Activated CD8-positive, alpha-beta memory T cell treated with anti-CD3 and anti-CD28 coated beads, Interleukin-2, amount 50 U/mL, for 4 hours (primary cell): ENCODE data around the gene AIP.
"Not testable (repeated sequence)": the region's sequence is repeated elsewhere in the genome, so short reads cannot be mapped to it uniquely, and the experiment has no call there.

Source experiments
- DNase-seq: peaks from one replicate; pipeline ENCODE4 v3.0.0-alpha.2; 2020

AIP gene

DNA sequence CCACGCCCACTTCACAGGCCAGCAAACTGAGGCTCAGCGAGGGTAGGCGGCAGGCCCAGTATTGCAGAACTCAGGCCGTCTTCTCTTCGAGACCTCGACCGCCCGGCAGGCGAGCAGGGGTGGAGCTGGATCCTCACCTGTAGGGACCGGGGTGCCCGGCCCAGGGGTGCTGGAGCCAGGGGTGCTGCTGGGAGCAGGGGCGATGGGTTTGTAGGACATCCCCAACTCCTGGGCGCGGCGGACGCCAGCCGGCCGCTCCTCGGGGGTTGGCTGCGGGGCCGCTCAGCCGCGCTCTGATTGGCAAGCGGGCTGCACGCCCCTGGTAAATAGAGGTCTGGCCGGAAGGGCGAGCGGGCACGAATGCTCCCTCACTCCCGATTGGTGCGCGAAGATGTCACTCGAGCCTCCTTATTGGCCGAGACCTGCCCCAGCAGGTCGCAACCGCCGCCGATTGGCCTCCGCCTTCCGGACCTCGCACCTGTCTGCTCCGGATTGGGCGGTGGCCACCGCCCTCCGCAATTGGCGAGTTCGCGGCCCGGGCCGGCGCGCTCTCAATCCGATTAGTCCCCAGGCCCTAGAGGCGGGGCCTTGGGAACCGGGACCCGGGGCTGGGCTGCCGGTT is 25.1 kb downstream of the AIP start, which contains the start of gene CDK2AP2:
Gene CDK2AP2 (minus strand): TSS at position 299 of the 622 bp plus-strand sequence. CDS start 80 bp downstream, at position 219.
- DNase-seq, result peak; percentile 95

GRCh38 chr11:67508486-67509121 is 25.8 kb downstream of the AIP start:
- DNase-seq, result peak; percentile 99

- no peak for DNase-seq
Measured at GRCh38 chr11:67510023-67510345, 27.2 kb downstream of the AIP start.

- DNase-seq, result not testable (repeated sequence)
Measured at GRCh38 chr11:67511558-67511957, 28.7 kb downstream of the AIP start.

- no peak for DNase-seq
Measured at GRCh38 chr11:67514116-67514515, 31.3 kb downstream of the AIP start.

GRCh38 chr11:67516806-67517205 is 34.0 kb downstream of the AIP start:
- no peak for DNase-seq

DNA sequence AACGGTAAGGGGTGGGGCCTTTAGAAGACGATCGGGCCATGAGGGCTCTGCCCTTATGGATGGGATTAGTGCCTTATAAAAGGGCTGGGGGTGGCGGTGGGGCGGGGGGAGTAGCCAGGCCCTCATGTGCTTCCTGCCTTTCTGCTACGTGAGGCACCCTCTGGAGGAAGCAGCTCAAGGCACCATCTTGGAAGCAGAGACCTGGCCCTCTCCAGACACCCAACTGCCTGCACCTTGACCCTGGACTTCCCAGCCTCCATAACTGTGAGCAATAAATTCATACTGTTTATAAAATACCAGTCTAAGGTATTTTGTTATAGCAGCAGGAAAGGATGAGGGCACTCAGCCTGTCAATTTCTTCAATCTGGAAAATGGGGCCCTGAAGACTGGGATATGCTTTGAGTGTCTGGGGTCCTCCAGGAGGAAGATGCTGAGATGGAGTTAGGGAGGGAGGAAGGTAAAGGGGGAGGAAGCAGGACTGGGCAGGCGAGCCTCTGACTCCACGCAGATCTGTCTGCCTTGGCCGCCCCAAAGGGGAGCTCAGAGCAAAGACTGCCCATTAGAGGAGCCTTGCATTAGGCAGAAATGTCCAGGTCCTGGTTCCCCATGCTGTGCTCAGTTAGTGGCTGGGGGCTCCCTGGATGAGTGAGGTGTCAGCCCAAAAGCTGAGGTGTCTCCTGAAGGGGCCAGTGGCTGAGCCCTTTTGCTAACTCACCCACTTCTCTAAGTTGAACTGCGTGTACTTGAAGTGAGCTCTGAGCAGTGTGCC is 35.1 kb downstream of the AIP start:
- no peak for DNase-seq

DNA sequence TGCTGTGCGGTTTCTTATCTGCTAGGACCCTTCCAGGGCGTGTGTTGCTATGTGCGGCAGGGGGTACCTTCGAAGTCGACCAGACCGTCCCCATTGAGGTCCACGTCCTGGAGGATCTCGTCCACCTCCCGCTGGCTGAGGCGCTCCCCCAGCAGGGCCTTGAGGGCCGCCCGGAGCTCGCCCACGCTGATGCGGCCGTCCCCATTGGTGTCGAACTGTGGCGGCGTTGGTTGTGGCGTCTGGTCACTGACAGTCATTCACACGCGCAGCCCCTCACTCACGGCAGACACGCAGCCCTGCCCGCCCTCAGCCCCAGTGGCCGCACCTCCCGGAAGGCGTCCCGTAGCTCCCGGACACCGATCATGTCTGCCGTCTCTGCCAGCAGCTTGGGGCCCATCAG is 36.9 kb downstream of the AIP start:
- no peak for DNase-seq

DNA sequence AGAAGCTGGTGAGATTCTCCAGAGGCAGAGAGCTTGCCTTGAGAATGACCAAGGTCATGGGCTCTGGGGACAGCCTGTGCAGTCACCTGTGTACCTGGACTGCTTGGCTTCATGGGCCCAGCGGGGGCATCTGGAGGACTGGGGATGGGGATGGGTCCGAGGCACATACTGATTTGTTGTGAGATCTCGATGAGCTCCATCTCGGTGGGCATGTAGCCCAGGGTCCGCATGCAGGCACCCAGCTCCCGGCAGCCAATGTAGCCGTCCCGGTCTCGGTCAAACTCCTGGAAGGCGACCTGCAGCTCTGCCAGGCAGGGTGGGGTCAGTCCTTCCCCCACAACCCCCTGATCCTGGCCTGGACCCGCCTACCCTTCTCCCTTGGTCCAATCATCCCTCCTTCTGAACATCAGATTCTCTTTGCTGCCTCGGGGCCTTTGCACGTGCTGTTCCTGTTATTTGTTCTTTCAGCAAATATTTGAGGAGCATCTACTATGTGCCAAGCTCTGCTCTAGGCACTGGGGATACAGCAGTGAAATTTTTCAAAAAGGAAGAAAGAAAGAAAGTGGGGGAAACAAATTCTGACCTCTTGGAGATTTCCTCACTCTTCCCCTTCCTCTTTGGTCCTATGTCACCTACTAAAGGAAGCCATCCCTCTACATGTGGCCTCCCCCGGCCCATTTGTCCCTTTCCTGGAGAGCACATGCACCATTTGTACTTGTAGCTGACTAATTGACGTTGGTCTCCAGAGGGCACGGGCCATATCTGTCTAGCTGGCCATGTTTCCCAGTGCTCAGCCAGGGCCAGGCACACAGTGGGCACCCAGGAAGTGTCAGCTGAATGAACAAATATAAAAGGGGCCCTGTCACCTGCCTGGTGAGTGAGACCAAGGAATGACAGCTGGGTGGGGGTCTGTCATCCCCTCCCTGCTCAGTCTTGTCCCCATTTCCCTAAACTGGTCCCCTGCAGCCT is 38.3 kb downstream of the AIP start:
- DNase-seq, result no peak

- DNase-seq, result no peak
Measured at GRCh38 chr11:67521924-67522323, 39.1 kb downstream of the AIP start.

DNA sequence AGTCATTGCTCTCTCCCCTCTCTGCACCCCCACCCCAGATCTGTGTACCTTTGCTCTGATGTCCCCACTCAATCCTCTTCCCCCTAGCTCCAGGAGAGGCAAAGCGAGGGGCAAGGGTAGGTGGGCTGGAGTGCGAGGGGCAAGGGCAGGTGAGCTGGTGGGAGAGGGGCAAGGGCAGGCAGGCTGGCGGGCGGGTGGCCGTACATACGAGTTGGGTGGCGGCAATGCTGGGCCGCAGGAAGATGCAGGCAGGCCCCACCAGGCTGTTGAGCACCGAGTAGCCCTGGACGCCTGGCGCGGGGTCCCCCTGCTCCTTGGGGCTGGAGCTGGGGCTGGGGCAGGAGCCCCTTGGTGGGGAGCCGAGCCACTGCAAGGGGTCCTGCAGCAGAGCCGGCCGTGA is 39.5 kb downstream of the AIP start:
- DNase-seq, result no peak

DNA sequence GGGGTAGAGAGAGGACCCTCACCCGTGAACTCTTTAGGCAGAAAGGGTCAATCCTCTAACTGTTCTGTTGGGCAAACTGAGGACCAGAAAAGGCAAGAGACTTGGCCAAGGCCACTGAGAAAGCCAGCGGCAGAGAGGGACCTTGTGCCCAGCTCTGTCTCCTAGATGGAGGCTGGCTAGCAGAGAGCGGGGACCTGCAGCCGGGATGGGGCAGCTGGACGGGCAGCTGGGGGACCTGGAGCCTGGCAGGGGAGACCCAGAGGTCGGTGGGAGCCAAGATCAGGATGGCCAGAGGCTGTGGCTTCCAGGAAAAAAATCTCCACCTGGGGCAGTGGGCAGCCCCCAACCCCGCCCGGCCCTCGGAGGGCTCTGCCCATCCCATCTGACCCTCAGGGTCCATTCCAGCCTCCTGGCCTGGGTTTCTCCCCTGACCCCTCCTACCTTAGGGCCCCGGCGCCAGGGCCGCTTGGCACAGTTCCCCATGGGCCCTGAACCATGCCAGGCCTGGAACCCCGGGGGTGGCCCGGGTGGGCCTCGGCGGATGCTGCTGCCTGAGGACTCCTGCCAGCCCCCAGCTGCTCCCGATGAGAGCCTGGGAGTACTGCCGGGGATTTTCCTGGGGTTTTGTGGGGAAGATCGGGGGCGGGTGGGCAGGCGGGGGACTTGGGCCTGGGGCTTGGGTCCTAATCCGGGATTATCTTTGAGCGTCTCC is 40.2 kb downstream of the AIP start, which contains the start of gene CABP2:
Gene CABP2 (minus strand): TSS at position 603 of the 712 bp plus-strand sequence. CDS start 120 bp downstream, at position 483.
- no peak for DNase-seq

DNA sequence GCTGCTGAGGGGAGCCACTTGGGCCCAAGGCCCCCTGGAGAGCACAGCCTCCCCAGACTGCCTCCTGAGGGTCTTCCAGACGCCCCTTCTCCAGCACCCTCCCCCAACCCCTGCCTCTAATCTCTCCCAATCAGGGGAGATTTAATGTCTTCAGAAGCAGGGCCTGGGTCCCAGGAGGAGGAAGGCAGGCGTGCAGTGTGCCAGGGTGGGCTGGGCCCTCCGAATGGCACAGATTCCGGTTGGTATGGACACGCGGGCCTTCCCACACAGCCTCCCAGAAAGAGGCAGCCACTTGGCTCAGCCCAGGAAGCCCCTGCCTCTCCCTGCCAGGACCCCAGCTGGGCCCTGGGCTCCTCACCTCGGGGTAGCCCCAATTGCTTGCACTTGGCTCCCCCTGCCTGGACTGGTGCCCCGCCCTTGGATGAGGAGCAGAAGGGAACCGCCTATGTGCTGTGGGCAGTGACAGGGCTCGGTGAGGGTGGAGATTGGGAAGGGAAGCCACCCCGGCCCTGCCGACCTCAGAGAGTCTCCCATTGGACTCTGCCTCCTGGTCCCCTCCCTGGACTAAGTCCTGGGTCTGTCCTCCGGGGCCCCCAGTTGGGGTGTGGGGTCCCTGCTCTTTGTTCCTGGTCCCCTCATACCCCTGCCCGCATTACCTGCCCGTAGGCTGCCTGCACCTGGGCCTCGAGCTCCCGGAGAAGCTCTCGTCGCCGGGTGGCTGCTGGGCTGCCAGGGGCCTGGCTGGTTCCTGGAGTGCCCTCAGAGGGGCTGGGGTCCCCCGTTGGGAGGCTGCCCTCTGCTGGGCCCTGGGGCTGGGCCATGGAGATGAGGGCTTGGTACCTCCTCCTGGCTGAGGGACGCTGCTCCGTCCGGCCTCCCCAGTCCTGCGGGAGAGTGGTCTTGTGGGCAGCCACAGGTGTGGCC is 41.0 kb downstream of the AIP start:
- DNase-seq, result no peak

DNA sequence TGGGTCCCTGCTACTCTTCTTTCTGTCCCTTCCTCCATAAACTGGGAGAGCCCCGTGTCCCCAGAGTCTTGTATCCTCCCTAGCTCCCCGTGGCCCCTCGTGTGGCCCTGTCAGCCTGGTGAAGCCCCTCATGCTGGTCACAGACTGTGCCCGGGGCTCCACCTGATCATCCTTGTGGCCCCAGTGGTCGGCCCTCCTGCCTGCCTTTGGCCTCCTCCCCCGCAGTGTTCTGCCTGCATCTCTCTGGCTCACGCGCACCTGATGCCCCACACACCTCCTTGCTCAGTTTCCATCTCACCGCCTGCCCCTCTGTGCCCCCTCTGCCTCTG is 41.6 kb downstream of the AIP start:
- no peak for DNase-seq

GRCh38 chr11:67525275-67525976 is 42.6 kb downstream of the AIP start:
- no peak for DNase-seq

DNA sequence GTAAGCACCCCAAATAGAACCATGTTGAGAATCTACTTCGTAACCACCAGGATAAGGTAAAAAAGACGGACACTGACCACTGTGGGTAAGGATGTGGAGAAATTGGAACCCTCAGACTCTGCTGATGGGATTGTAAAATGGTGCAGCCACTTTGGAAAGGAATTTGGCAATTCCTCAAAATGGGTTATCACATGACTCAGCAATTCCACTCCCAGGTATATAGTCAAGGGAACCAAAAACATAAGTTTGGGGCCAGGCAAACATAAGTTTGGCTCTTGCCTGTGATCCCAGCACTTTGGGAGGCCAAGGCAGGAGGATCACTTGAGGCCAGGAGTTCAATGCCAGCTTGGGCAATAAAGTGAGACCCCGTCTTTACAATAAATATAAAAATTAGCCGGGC is 45.5 kb downstream of the AIP start:
- DNase-seq, result no peak

- no peak for DNase-seq
Measured at GRCh38 chr11:67530282-67530592, 47.4 kb downstream of the AIP start.

DNA sequence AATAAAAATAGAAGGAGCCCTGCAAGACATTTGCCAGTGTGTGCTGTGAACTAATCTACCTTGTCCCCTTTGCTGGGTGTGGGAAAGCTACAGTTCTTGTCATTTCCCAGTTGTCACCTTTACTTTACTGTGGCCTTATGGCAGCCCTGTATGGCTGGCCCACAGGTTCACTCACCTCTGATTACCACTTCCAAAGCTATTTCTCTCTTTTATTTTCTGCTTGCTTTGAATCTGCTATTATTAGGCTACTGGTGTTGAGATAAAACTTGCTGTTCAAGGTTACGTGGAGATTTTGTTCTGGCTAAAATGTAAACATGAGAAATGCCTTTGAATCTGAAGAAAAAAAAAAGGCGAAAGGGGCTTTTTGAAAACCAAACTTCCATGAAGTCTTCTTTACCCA is 50.1 kb downstream of the AIP start:
- DNase-seq, result no peak

- no peak for DNase-seq
Measured at GRCh38 chr11:67534070-67534679, 51.3 kb downstream of the AIP start.

- DNase-seq, result no peak
Measured at GRCh38 chr11:67535561-67535960, 52.7 kb downstream of the AIP start.
